ENCODE results near the gene HOXA7. TPM values are rescaled to one million over a fixed set of nuclear protein-coding genes. Genes with fewer than 3 reads are reported as not detected.

HOXA7 gene
- total RNA-seq, 4 donors from 2014 or later = 0.26 to 9.1 (median 5.2) TPM

DNA sequence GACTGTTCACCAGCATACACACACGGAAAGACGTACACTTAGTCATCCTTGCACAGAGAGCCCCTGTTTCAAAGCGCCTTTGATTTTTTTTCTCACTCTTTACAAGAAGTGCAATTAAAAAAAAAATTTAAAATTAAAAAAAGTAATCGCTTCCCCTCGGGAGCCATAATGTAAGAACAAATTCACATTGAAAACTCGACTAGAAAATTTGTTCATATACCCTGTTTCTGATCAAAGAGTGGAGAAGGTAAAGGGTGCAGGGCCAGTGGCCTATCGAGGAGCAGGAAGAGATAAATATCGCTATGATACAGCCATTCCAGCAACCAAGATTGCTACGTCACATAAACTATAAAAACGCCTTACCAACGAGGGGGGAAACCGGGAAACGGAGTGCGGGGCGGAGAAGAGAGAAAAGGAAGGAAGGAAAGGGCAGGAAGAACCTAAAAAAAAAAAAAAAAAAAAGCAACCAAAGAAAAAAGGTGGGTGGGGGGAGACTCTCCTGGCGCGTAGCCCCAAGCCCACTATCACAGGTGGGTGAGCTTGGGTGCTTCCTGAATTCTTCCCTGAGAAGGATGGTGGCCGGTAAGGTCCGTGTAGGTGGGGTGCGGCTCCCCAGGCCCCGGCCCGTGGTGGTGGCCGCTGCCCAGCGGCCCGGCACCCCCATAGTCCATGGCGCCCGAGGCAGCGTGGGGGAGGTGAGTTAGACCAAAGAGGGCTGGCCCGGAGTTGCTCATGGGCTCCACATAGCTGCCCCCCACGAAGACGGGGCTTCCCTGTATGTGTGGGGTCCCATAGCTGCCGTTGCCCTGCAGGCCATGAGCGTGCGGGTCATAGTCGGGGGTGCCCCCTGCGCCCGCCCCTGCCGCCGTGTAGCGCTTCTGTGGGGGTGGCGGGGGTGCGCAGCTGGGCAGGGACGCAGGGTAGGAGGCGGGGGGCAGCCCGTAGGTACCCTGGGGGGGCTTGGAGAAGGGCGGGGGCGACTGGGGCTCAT is 48.8 kb downstream of the HOXA7 start:
- H3K27ac ChIP-seq = peak overlapping the region; percentile 49 to 72

DNA sequence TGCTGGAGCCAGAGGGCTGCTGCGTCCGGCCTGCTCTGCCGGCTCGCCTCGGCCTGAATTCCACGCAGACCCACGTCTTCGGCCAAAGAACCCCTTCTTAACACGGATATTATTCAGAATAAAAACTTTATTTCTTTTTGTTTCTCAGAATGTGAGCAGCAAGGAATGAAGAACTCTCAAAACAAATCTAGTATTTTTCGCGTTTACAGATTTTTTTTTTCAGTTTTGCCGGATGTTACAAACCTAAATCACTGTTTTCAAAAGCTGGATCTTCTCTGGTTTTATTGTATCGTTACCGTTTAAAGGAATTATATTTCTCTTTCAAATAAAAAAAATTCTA is 49.6 kb downstream of the HOXA7 start:
- no peak for DNase-seq
- Histone ChIP-seq H3K4me3 (peak overlapping the region in 1 of 2 donors; percentile 27), H3K9me3 (no peaks in the 10 kb centered on the region), H3K36me3 (no peaks in the 10 kb centered on the region), H3K27me3 (no peaks in the 10 kb centered on the region), H3K27ac (peak overlapping the region; percentile 44 to 71), H3K4me1 (peaks cover 3 to 7% of the 10 kb centered on the region in 2 donors)
- TF ChIP-seq POLR2A (IDR thresholded peaks at IDR 0.05) = no peak
- TF ChIP-seq, protein P1, sequence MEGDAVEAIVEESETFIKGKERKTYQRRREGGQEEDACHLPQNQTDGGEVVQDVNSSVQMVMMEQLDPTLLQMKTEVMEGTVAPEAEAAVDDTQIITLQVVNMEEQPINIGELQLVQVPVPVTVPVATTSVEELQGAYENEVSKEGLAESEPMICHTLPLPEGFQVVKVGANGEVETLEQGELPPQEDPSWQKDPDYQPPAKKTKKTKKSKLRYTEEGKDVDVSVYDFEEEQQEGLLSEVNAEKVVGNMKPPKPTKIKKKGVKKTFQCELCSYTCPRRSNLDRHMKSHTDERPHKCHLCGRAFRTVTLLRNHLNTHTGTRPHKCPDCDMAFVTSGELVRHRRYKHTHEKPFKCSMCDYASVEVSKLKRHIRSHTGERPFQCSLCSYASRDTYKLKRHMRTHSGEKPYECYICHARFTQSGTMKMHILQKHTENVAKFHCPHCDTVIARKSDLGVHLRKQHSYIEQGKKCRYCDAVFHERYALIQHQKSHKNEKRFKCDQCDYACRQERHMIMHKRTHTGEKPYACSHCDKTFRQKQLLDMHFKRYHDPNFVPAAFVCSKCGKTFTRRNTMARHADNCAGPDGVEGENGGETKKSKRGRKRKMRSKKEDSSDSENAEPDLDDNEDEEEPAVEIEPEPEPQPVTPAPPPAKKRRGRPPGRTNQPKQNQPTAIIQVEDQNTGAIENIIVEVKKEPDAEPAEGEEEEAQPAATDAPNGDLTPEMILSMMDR (IDR thresholded peaks at IDR 0.05) = no peak
- intact Hi-C loops (cut with DNase I; ENCODE audit: low total_unique reads) = no loop called here

More for the DNA sequence above, 48.8 kb downstream of the HOXA7 start:
- no peaks in the 10 kb centered on the region for H3K27me3 ChIP-seq
- no peaks in the 10 kb centered on the region for H3K9me3 ChIP-seq
- no peak for DNase-seq
- no peak for TF ChIP-seq POLR2A (IDR thresholded peaks at IDR 0.05)
- TF ChIP-seq, protein P1 (IDR thresholded peaks at IDR 0.05) = no peak
- intact Hi-C loops (cut with DNase I; ENCODE audit: low total_unique reads) = no loop called here
- peaks cover 7 to 11% of the 10 kb centered on the region in 2 donors for H3K4me1 ChIP-seq
- no peak overlapping the region for H3K4me3 ChIP-seq
- no peaks in the 10 kb centered on the region for H3K36me3 ChIP-seq

DNA sequence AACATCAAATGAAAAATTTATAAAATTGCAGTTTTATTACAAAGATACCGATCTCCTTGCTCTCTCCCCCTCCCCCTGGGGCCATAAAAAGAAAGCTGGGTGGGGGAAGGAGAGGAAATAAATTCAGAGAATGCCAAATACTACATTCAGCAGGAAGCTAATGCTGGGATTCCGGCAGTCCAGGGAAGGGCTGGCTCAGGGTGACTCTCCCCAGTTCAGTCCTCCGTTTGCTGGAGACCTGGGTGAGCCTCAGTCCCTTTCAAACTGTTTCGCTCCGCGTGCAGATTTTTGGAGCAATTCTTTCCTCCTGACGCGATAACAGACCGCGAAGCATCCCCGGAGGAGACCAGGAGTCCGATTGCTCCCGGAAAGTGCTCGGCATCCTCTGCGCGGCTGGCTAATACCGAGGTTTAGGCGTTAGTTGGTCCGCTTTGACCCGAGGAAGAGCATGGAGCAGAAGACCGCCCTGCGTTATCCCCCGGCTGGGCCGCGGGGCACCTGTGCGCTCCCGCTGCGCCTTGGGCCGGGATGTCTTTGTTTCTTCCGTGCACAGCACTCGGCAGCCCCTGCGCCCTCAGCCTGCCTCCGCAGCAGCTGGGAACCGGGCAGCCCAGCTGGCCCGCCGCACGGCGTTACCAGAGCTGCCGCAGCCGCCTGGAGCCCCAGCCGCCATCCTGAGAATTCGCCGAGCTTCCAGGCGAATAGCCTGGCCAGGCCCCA is 50.1 kb downstream of the HOXA7 start:
- H3K36me3 ChIP-seq = no peaks in the 10 kb centered on the region
- TF ChIP-seq, protein P1 (IDR thresholded peaks at IDR 0.05) = no peak
- no peak for TF ChIP-seq POLR2A (IDR thresholded peaks at IDR 0.05)
- H3K4me3 ChIP-seq = peak overlapping the region in 1 of 2 donors; percentile 27
- H3K4me1 ChIP-seq = peaks cover 0 to 6% of the 10 kb centered on the region in 2 donors
- intact Hi-C loops (cut with DNase I; ENCODE audit: low total_unique reads) = no loop called here
- no peaks in the 10 kb centered on the region for H3K9me3 ChIP-seq
- no peaks in the 10 kb centered on the region for H3K27me3 ChIP-seq
- peak overlapping the region; percentile 44 to 71 for H3K27ac ChIP-seq
- no peak for DNase-seq

DNA sequence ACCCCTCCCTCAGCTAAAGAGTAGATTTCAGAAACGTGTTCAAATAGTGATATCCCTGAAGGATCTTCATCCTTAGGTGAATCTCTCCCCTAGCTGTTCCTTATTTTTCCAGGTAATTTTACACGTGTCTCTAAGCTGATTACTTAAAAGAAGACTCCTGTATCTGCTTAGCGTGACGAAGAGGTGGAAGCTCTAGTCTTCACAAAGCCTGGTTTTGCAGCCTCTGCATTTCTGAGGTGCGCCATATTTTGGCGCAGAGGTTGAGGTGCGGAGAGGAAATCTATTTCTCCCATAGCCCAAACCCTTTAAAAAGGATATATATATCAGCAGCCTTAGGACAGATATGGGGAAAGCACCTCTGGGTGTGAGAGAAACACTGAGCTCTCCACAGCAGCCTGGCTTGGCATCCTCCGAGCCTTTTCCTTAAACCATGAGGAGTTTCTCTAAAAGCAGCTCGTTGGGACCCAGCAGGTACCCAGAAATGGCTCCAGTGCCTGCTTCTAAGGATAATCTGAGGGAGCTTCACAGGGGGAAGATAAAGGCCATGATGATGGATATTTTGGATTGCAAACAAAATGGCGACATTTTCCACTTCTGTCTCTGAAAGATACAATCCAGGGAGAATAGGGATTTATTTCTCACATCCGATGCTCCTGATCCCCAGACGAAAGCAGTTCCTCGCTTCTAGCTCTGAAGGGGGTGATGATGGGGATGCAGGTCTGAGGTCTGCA is 51.0 kb downstream of the HOXA7 start:
- no peak for TF ChIP-seq POLR2A (IDR thresholded peaks at IDR 0.05)
- TF ChIP-seq, protein P1 (IDR thresholded peaks at IDR 0.05) = no peak
- Histone ChIP-seq H3K27me3 (no peaks in the 10 kb centered on the region), H3K36me3 (no peaks in the 10 kb centered on the region), H3K9me3 (no peaks in the 10 kb centered on the region), H3K4me1 (no peaks in the 10 kb centered on the region), H3K4me3 (no peak overlapping the region), H3K27ac (peak overlapping the region; percentile 44 to 71)
- DNase-seq = no peak
- intact Hi-C loops (cut with DNase I; ENCODE audit: low total_unique reads) = no loop called here
